HG03575 (cell line): ENCODE data around the gene SH3PXD2A.

ENCODE experiments used
- ATAC-seq: cut with Tn5 transposase; IDR thresholded peaks from one replicate; pipeline ENCODE4 v1.9.1; 2021; ENCODE audit not compliant: unreplicated experiment, insufficient number of reproducible peaks, low FRiP score; ENCODE audit errors: extremely low read depth

SH3PXD2A gene

GRCh38 chr10:103802637-103803353, 52.6 kb downstream of the SH3PXD2A start:
- ATAC-seq = no peak

GRCh38 chr10:103802081-103802480, 53.3 kb downstream of the SH3PXD2A start:
- no peak for ATAC-seq

- no peak for ATAC-seq
These were observed 54.4 kb downstream of the SH3PXD2A start for GRCh38 chr10:103800789-103801540.

DNA sequence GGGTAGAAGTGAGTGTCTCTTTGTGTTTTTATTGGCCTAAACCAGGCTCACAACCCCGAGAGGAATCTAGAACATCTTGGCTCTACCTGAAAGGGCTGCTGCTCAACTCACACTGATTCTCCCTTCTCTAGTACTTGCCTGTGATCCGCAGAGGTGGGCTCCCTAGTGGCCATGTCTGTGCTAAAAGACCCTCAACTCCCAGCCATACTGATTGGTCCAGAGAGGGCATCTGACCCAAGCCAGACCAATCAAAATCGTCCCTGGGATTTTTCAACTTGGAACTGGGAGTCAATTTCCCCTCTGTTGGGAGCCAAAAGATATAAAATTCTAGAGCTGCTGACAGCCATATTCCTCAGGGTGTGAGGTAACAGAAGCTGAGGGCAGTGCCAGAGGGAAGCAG, 55.3 kb downstream of the SH3PXD2A start:
- no peak for ATAC-seq

DNA sequence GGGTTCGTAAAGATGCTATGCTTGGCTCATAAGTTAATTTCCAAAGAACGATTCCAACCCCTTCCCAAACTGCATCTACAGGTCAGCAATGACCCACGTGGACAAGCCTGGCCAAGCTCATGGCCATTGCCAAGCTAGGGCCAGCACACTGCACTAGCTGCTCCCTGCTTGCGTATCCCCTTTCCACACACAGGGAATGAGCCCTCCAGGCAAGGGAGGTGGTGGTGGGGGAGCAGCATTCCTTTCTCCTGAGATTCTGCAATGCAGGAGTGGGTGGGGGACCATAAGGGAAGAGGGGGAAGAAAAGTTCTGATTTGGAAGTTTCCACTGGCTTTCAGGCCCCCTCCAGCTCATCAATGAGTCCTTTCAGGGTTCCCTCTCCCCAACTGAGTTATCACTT, 56.0 kb downstream of the SH3PXD2A start:
- no peak for ATAC-seq

DNA sequence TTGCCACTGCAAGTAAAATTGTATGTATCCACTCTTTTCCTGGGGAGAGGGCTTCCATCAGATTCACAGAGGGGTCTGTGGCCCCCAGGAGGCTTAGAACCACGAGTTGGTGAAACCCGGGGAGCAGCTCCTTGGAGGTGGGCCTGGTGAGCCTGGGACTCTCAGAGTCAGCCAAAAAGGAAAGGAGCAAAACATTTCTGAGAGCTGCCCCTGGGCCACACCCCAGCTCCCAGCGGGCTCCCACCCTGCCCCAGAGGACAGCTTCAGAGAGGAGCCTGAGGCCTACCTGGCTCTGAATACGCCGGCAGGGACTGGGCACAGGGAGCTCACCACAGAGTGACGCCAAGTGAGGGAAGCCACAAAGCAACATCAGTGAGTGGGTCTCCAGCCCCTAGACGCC, 56.9 kb downstream of the SH3PXD2A start:
- no peak for ATAC-seq

- no peak for ATAC-seq
These were observed 57.5 kb downstream of the SH3PXD2A start for GRCh38 chr10:103797857-103798256.

DNA sequence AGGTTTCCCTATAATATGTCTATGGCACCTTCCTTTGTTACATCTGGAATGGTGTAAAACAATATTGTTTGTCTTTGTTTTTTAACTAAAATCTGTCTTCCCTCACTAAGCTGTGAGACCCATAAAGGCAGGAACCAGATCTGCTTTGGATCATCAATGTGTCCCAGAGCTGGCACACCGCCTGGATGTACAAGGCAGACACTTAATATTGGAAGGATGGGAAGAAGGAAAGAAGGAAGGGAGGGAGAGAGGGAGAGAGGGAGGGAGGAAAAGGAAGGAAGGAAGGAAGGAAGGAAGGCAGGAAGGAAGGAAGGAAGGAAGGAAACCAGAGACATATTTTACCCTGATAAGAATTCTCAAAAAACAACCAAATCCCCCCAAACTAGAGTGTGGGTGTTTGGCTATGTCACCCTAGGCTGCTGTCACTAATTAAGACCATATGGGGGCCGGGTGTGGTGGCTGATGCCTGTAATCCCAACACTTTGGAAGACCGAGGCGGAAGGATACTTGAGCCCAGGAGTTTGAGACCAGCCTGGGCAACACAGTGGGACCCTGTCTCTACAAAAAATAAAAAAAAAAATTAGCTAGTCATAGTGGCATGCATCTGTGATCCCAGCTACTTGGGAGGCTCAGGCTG, 59.6 kb downstream of the SH3PXD2A start:
- ATAC-seq = no peak

- no peak for ATAC-seq
These were observed 60.4 kb downstream of the SH3PXD2A start for GRCh38 chr10:103794996-103795395.

- no peak for ATAC-seq
These were observed 61.2 kb downstream of the SH3PXD2A start for GRCh38 chr10:103793920-103794883.

- ATAC-seq = no peak
These were observed 61.9 kb downstream of the SH3PXD2A start for GRCh38 chr10:103793429-103793828.

GRCh38 chr10:103792547-103792946, 62.8 kb downstream of the SH3PXD2A start:
- ATAC-seq = no peak

DNA sequence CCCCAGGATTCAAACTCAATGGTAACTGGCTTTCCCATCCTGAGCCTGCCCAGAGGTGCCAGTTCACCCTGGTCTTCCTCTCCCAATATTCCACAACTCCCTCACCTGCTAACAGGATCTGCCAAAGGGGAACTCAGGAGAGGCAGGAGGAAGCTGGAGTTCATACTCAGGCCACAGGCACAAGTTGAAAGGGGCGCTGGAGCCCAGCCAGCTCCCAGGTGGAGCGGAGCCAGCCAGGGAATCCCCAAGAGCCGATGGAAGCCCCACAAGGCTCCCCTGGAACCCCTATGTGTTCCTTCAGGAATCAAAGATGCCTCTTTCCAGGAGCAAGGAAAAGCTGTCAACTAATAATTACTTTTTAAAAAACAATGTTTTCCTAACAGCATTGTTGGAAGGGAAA, 63.5 kb downstream of the SH3PXD2A start:
- ATAC-seq = no peak

DNA sequence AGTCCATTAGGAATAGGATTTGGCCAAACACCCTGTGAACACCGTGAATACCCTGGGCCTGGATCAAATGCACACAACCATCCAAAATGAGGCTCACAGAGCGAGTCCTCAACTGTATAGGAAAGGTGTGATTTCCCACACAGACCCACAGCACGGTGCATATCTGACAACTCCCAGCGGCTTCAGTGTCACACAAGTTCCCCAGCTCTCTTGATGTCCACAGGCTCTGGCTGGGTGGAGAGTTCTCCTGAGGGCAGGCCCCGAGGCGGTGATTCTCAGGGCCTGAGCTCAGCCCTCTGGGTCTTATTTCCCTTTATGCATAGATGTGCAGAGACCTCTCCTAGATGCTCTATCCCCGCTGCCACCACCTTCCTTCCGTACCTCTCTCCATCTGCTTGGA, 64.1 kb downstream of the SH3PXD2A start:
- ATAC-seq = no peak

DNA sequence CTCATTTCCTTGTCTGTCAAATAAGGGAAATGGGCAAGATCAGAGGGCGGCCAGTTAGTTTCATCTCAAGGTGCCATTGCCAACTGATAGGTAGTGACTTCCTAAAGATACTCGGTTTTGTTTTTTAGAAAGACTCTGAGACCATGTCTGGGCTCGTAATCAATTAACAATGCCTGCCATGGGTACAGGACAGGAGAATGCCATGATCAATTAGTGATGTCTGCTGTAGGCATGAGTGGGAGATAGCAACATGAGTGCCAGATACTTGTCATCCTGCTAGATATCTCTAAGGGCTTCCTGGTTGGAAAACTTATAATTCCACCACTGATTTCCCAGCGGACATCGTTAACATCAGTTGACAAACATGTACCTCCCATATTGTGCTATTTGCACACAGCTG, 64.8 kb downstream of the SH3PXD2A start:
- ATAC-seq = no peak

DNA sequence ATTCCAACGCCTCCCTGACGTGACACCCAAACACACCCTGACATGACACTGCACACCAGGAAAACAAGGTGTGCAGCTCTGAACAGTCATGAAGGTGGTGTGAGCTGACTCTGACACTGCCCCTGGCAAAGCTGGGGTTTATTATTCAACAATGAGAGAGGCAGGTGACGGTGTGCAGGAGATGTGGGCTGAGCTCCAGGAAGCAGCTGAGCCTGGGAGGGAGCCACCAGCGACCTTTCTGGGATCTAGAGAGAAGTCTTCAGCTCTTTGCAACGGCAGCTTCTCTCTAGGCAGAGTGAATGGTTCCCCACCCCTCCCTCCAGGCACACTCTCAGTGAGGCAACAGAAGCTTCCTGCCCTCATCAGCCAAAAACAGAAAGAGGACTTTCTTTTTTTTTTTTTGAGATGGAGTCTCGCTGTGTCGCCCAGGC, 65.6 kb downstream of the SH3PXD2A start:
- no peak for ATAC-seq

DNA sequence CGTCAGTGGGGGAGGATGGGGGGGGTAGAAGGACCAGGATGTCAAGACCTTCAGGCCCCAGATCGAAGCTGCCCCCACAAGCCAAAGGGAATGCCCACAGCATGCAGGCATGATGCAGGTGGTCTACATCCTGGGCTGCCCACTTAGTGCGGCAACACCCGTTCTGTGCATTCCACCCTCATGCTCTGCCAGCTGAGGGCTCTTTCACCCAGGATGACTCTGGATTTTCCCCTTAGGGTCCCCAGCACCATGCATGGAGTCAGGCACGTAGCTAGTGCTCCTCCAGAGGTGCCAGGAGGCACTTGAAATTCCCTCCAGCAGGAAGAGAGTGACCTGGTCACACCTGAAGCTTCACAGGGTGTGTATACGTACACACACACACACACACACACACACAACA, 66.2 kb downstream of the SH3PXD2A start:
- ATAC-seq = no peak

DNA sequence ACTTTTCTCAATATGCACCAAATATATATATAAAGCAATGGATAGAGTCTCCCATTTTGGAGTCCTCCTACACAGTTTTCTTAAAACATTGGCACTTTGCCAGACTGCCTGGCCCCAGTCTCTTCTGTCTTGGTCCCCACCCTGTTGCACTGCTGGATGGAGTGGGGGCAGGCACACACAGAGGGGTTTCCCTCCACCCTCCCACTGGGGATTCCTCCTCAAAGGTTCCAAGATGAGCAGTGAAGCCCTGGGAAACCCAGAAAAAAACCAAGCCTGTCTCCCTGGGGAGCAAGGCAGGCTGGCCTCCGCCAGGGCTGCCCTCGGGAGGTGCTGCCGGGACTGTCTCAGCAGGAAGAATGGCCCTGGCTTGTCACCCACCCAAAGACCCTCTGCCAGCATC, 68.0 kb downstream of the SH3PXD2A start:
- ATAC-seq = no peak

- ATAC-seq = no peak
These were observed 69.4 kb downstream of the SH3PXD2A start for GRCh38 chr10:103786020-103786419.
